GM19240 (cell line): ENCODE results near the gene SLC7A5.
"Not testable (repeated sequence)": the region's sequence is repeated elsewhere in the genome, so short reads cannot be mapped to it uniquely, and the experiment has no call there.

ENCODE experiments used
- DNase-seq: peaks from one replicate; pipeline ENCODE4 v3.0.0; 2011; ENCODE audit warnings: low spot score; ENCODE audit not compliant: insufficient read length

SLC7A5 gene

GRCh38 chr16:87800497-87800896 lies 68.8 kb downstream of the SLC7A5 start:
- DNase-seq, result no peak

GRCh38 chr16:87795336-87795735 lies 74.0 kb downstream of the SLC7A5 start:
- DNase-seq, result no peak

DNA sequence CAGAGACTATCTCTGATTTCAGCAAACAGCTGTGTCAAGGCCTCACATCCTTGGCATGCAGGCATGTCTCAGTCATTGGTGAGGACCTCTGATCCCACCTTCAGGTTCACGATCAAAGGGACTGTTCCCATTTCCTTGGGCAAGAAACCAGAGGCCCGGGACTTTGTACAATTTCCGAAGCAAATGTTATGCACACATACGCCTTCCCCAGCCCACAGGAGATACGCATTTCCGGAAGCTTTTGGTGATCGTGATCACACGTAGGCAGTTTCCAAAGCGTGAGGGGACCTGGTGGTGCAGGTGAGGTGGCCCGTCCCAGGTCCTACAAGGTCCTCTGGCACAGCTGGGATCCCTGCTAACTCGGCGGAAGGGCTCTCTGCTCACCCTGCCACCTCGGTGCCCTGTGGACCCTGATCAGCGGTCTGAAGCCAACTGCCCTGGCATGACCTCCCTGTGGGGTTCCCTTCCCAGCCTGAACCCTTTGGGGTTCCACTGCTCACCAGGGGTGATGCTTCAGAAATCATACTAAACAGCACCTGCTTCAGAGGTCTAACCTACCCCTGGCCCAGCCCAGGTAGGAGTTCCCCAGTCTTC lies 74.7 kb downstream of the SLC7A5 start:
- DNase-seq, result no peak

DNA sequence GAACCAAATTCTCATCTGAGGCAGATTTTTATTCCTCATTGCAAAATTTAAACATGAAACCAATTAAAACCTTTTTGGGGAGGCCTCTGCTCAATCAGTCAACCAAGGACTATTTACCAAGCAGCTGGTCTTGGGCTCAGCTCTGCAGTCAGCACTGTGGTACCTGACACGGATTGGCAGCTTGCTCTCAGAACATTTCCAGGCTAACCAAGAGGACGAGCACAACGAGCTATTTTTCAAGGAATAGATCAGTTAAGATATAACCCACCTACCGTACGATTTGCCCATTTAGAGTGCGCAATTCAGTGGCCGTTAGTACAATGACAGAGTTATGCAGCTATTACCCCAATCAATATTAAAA lies 77.1 kb downstream of the SLC7A5 start:
- DNase-seq, result no peak

DNA sequence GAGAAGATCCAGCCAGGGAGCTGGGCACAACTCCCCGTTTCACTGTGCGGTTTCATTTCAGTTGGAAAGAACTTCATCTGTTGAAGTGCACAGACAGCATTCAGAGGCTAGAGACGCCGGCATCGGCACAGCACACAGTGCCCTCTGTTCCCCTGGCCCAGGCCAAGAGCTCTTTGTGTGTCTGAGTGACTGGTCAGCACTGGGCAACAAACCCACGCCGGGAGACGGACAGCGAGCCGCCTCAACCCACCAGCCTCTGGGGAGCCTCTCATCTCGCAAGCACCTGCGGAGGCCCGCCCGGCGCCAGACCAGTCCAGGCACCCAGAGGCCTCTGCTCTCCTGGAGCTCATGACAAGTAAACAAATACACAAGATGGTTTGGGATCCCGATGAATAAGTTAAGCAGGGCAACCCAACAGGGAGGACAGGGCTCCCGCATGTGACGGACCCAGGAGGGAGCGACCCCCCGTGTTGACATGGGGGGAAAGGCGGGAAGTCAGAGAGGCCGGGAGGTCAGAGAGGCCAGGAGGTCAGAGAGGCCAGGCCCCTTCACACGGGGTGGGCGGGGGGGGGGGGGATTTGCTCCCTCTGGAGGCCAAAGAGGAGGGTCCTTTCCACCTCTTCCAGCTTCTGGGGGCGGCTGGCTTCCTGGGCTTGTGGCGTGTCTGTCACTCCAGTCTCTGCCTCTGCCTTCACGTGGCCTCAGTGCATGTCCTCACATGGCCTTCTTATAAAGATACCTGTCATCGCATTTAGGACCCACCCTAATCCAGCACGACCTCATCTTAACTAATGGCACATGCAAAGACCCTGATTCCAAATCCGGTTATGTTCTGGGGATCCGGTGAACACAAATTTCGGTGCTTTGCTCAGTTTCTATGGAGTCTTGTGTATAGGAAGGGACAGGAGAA lies 77.8 kb downstream of the SLC7A5 start:
- DNase-seq, result no peak

GRCh38 chr16:87790292-87791100 lies 78.8 kb downstream of the SLC7A5 start:
- no peak for DNase-seq

GRCh38 chr16:87789437-87790291 lies 79.6 kb downstream of the SLC7A5 start:
- no peak for DNase-seq

DNA sequence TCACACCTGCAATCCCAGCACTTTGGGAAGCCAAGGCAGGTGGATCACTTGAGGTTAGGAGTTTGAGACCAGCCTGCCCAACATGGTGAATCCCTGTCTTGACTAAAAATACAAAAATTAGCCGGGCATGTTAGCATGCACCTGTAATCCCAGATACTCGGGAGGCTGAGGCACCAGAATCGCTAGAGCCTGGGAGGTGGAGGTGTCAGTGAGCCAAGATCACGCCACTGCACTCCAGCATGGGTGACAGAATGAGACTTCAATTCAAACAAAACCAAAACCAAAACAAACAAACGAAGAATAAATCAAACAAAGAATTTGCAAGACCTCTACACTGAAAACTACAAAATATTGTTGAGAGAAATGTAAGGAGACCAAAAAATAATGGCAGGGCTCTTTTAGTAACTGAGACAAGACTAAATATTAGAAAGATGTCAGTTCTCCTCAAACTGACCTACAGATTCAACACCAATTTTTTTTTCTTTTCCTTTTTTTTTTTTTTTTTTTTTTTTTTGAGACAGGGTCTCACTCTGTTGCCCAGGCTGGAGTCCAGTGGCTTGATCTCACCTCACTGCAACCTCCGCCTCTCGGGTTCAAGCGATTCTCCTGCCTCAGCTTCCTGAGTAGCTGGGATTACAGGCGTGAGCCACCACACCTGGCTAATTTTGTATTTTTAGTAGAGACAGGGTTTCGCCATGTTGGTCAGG lies 80.4 kb downstream of the SLC7A5 start:
- not testable (repeated sequence) for DNase-seq

- DNase-seq, result not testable (repeated sequence)
Measured at GRCh38 chr16:87787451-87788091, 81.7 kb downstream of the SLC7A5 start.

DNA sequence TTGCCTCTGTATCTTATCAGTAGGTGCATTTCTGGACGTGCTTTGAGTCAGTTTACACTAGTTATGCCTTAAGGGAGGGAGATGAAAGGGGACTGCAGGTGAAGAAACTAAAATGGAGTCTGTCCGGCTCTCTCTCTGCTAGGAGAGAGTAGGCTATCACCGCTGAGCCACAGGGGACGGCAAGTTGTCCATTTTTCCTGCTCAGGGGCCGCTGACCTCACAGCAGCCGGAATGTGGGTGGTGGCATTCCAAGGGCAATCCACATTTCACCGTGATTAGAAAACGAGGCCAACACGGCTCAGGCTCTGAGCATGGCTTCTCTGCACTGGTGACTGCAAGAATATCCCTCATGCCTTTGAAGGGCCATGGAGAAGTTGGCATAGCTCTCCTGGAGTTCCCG lies 84.5 kb downstream of the SLC7A5 start:
- no peak for DNase-seq

GRCh38 chr16:87782033-87782432 lies 87.3 kb downstream of the SLC7A5 start:
- DNase-seq, result no peak

- no peak for DNase-seq
Measured at GRCh38 chr16:87780385-87780989, 88.8 kb downstream of the SLC7A5 start.
